Body of pancreas (tissue), 4 donors: Measurements from ENCODE around the gene FGF1. TPM values are rescaled to one million over a fixed set of nuclear protein-coding genes. Genes with fewer than 3 reads are reported as not detected.
A peak's percentile ranks its signal among the peaks of the same experiment; 100 is the strongest.

Experiments used
- ATAC-seq: fragments of 150-250 bp; one replicate; pipeline ENCODE4 v1.9.1; 2016
- DNase-seq, 4 donors: peaks; one replicate each; pipeline ENCODE4 v3.0.0-alpha.2; 2019
- H3K27ac ChIP-seq, 4 donors: fragments of 200-600 bp; sonication (generic); 1 replicate in 3 of 4; 2 replicates in 1 of 4; pipeline versions ENCODE4 v1.5.1 to v1.6.1; 2016 to 2019; ENCODE audit warnings: mild to moderate bottlenecking in 1 of 4, mixed read lengths in 1 of 4, moderate library complexity in 1 of 4
- H3K27me3 ChIP-seq, 2 donors: fragments of 200-600 bp; sonication (generic); one replicate each; pipeline ENCODE4 v1.6.0; 2016; ENCODE audit warnings: mild to moderate bottlenecking in 1 of 2
- H3K36me3 ChIP-seq, 2 donors: fragments of 200-600 bp; sonication (generic); replicated peaks in 1 of 2; 2 replicates each; pipeline ENCODE4 v1.5.1; 2016; ENCODE audit warnings: low read depth in 2 of 2; ENCODE audit not compliant: insufficient read depth in 1 of 2
- H3K4me1 ChIP-seq: fragments of 200-600 bp; sonication (generic); one replicate; pipeline ENCODE4 v1.6.0; 2016
- H3K4me3 ChIP-seq, 2 donors: fragments of 200-600 bp; sonication (generic); 1 replicate in 1 of 2; 2 replicates in 1 of 2; pipeline ENCODE4 v1.5.1; 2016 to 2019
- H3K9me3 ChIP-seq, 3 donors: fragments of 200-600 bp; sonication (generic); 1 replicate in 2 of 3; 2 replicates in 1 of 3; pipeline ENCODE4 v1.5.1; 2016
- POLR2A ChIP-seq, 3 donors: fragments of 450-650 bp; IDR thresholded peaks; one replicate each; pipeline ENCODE4 v1.6.1; 2016; ENCODE audit warnings: antibody characterized with exemption in 3 of 3, mild to moderate bottlenecking in 2 of 3
- WGBS, 2 donors: methylation state at CpG; one replicate each; pipeline ENCODE4 v1.1.5; 2017; 5-methylcytosine and 5-hydroxymethylcytosine counted together
- intact Hi-C: fragments of 100-400 bp; cut with DNase I; formaldehyde crosslinking; loops from one replicate; pipeline ENCODE4 v1.15.1; 2023
- total RNA-seq, 2 donors: library from RNA; depleted of rRNA; stranded (reverse); fragments of >200 nt; gene quantifications; one replicate each; pipeline ENCODE4 v1.1.0, GENCODE V29; 2016
- TF ChIP-seq, protein P1 (sequence below), 7 experiments: fragments of 450-650 bp in 4 of 7; fragments of 200-600 bp in 3 of 7; sonication (generic) in 3 of 7; IDR thresholded peaks; one replicate each; pipeline ENCODE4 v1.5.1; 2016 to 2019; ENCODE audit warnings: antibody characterized with exemption in 7 of 7

The FGF1 gene
- total RNA-seq, 2 donors from 2014 or later, result 0.78 TPM; not detected in 1

DNA sequence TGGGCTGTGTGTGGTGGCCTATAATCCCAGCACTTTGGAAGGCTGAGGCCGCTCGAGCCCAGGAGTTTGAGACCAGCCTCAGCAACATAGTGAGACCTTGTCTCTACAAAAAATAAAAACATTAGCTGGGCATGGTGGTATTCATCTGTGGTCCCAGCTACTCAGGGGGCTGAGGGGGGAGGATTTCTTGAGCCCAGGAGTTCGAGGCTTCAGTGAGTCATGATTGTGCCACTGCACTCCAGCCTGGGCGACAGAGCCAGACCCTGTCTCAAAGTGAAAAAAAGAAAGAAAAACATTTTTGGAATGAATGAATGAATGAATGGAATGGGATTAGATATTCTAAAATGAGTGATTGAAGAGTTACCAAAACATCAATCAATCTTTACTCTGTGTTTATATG is 85.8 kb downstream of the FGF1 start:
- 87 to 91% methylated on average over 4 of the region's 4 CpGs for WGBS, 2 donors
- no peaks in the 10 kb centered on the region for H3K36me3 ChIP-seq
- no peak for TF ChIP-seq POLR2A (IDR thresholded peaks at IDR 0.05)
- TF ChIP-seq, protein P1, sequence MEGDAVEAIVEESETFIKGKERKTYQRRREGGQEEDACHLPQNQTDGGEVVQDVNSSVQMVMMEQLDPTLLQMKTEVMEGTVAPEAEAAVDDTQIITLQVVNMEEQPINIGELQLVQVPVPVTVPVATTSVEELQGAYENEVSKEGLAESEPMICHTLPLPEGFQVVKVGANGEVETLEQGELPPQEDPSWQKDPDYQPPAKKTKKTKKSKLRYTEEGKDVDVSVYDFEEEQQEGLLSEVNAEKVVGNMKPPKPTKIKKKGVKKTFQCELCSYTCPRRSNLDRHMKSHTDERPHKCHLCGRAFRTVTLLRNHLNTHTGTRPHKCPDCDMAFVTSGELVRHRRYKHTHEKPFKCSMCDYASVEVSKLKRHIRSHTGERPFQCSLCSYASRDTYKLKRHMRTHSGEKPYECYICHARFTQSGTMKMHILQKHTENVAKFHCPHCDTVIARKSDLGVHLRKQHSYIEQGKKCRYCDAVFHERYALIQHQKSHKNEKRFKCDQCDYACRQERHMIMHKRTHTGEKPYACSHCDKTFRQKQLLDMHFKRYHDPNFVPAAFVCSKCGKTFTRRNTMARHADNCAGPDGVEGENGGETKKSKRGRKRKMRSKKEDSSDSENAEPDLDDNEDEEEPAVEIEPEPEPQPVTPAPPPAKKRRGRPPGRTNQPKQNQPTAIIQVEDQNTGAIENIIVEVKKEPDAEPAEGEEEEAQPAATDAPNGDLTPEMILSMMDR (IDR thresholded peaks at IDR 0.05), result no peak
- no peaks in the 10 kb centered on the region for H3K9me3 ChIP-seq
- H3K27me3 ChIP-seq, result no peaks in the 10 kb centered on the region
- DNase-seq, result no peak
- H3K27ac ChIP-seq, result no peak overlapping the region
- no peak overlapping the region for H3K4me3 ChIP-seq
- intact Hi-C loops, result no loop called here
- peaks cover 12% of the 10 kb centered on the region for H3K4me1 ChIP-seq
- no peak for ATAC-seq

GRCh38 chr5:142598338-142598700 is 87.6 kb downstream of the FGF1 start:
- DNase-seq, result no peak
- no peak for TF ChIP-seq POLR2A (IDR thresholded peaks at IDR 0.05)
- TF ChIP-seq, protein P1 (IDR thresholded peaks at IDR 0.05), result no peak
- Histone ChIP-seq H3K36me3 (no peaks in the 10 kb centered on the region), H3K27ac (no peak overlapping the region), H3K9me3 (no peaks in the 10 kb centered on the region), H3K4me1 (peaks cover 12% of the 10 kb centered on the region), H3K27me3 (no peaks in the 10 kb centered on the region), H3K4me3 (no peak overlapping the region)
- intact Hi-C loops, result no loop called here
- ATAC-seq, result no peak

DNA sequence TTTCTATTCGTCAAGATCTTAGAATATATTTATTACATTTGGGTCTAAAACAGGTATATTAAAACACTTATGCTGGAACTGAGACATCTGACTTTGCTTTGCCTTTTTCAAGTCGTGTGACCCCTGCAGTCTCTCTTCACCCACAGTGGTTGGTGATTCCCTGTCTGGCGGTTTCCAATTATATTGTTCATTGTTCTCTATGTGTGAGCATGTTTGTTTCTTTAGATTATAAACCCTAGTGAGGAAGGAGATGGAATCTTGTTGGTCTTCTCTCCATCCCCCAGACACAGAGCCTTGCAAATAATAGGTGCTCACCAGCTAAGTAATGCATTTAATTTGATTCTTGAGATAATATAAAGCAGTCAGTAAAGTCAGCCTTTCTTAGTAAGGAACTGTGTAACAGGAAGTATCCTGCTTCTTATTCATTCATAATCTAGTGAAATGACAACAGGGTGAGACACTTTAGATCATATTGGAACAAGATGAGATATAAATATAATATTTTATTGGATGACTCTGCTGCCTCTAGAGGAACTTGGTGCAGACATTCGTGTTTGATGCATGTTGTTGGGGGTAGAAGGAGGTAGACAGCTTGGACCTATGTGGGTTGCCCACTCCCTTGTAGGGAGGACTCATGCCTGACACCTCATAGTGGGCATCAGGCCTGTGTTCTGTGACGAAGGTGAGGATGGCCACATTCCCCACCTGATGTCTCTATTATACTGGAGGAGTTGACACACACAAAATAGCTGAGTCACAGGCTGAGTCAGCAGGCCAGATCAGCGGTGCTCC is 88.1 kb downstream of the FGF1 start:
- ATAC-seq (no peak), DNase-seq (peak in 2 of 4 donors; percentile 27)
- H3K27me3 ChIP-seq, result no peaks in the 10 kb centered on the region
- WGBS, 2 donors, result 52 to 60% methylated on average over 6 of the region's 6 CpGs
- intact Hi-C loops, result no loop called here
- no peak overlapping the region for H3K27ac ChIP-seq
- peaks cover 12% of the 10 kb centered on the region for H3K4me1 ChIP-seq
- H3K36me3 ChIP-seq, result no peaks in the 10 kb centered on the region
- H3K9me3 ChIP-seq, result no peaks in the 10 kb centered on the region
- H3K4me3 ChIP-seq, result no peak overlapping the region
- no peak for TF ChIP-seq POLR2A (IDR thresholded peaks at IDR 0.05)
- TF ChIP-seq, protein P1 (IDR thresholded peaks at IDR 0.05), result no peak

DNA sequence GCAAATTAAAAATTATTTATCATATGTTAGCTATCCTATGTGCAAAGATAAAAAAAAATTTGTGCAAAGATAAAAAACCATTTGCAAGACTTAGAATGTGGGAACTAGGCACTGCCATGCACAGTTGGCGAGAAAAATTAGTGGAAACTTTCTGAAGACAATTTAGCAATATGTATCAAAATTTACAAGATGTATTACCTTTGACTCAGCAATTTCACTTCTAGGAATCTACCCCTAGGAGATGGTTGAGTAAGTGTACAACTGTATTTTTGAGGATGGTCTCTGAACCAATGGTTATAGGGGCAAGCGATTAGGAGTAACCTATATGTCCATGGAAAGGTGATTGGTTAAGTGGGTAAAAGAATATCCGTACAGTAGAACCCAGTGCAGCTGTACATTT is 88.9 kb downstream of the FGF1 start:
- H3K9me3 ChIP-seq, result no peaks in the 10 kb centered on the region
- H3K27ac ChIP-seq, result no peak overlapping the region
- ATAC-seq, result no peak
- no peaks in the 10 kb centered on the region for H3K27me3 ChIP-seq
- H3K36me3 ChIP-seq, result no peaks in the 10 kb centered on the region
- peaks cover 12% of the 10 kb centered on the region for H3K4me1 ChIP-seq
- 80 to 93% methylated on average over 3 of the region's 3 CpGs for WGBS, 2 donors
- no peak for TF ChIP-seq POLR2A (IDR thresholded peaks at IDR 0.05)
- TF ChIP-seq, protein P1 (IDR thresholded peaks at IDR 0.05), result no peak
- intact Hi-C loops, result no loop called here
- H3K4me3 ChIP-seq, result no peak overlapping the region
- no peak for DNase-seq

GRCh38 chr5:142592365-142592764 is 93.5 kb downstream of the FGF1 start:
- Histone ChIP-seq H3K9me3 (no peaks in the 10 kb centered on the region), H3K27me3 (no peaks in the 10 kb centered on the region), H3K4me3 (no peak overlapping the region), H3K36me3 (no peaks in the 10 kb centered on the region), H3K4me1 (no peaks in the 10 kb centered on the region), H3K27ac (no peak overlapping the region)
- intact Hi-C loops, result no loop called here
- DNase-seq (no peak), ATAC-seq (no peak)
- WGBS, 2 donors, result 53 to 57% methylated on average over 4 of the region's 4 CpGs
- no peak for TF ChIP-seq POLR2A (IDR thresholded peaks at IDR 0.05)
- TF ChIP-seq, protein P1 (IDR thresholded peaks at IDR 0.05), result no peak
